ENCODE measurements around the gene RNF44. TPM values are rescaled to one million over a fixed set of nuclear protein-coding genes. Genes with fewer than 3 reads are reported as not detected.

The RNF44 gene
- total and polyA plus RNA-seq, 2 of the 13 experiments (the other 11 are each of a cell fraction or from before 2014, with no cell fraction given), result 9.2 to 16.8 TPM

DNA sequence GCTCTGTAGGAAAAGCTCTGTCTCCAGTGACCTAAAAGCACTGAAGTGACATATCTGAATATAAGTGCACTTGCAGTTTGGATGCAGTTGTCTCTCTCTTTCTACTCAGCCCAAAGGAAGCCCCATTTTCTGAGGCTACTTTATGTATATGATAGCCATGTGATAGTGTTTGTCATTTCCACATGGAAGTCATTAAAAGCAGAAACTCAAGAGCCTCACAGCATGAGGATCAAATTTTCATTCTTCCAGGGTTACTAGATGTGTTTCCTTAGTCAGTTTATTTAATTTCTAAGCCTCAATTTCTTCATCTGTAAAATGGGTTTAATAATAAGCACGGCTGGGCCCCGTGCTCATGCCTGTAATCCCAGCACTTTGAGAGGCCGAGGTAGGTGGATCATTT is 36.7 kb downstream of the RNF44 start:
- no peaks in the 10 kb centered on the region for H3K79me2 ChIP-seq (ENCODE audit: insufficient read depth, low read length)
- in situ Hi-C loops (cut with HindIII; ENCODE audit: extremely low pct_ligation_motif_present, low pct_unique_long_range_greater_than_20kb), result no loop called here
- ChIA-PET CTCF (ENCODE audit: low intra/inter-chr PET ratio, low total read pairs) (no interaction called here), POLR2A (interaction anchor here (1.0 kb wide), 1 partner anchor 18 kb away, joined by 3 read pairs; no protein-coding TSS in a partner anchor)
- no peak for TF ChIP-seq ZNF549 (CRISPR knock-in tag; IDR thresholded peaks at IDR 0.05)
- TF ChIP-seq ZNF629 (CRISPR knock-in tag; conservative IDR thresholded peaks at IDR 0.05), result peak; percentile 66
- no peak overlapping the region for H2AFZ ChIP-seq (ENCODE audit: low read length)
- BruUV-seq (replicated peaks), result no TSS peak
- FAIRE-seq, result no peak
- no peak overlapping the region for H3K4me2 ChIP-seq (ENCODE audit: low read depth, low read length)
- peaks cover 19 to 76% of the 10 kb centered on the region in 2 experiments for H3K36me3 ChIP-seq (replicated peaks in 1 of 2; ENCODE audit: control insufficient read depth in 1 of 2, insufficient read depth in 2 of 2, low read length in 2 of 2)
- H4K20me1 ChIP-seq (ENCODE audit: insufficient read depth, low read length), result no peaks in the 10 kb centered on the region
- H3K4me1 ChIP-seq (ENCODE audit: insufficient read depth, low read length), result no peaks in the 10 kb centered on the region
- H3K27me3 ChIP-seq (ENCODE audit: control insufficient read depth in 1 of 2, insufficient read depth in 2 of 2, low read length in 2 of 2), result no peaks in the 10 kb centered on the region
- H3K27ac ChIP-seq (ENCODE audit: extremely low read length, insufficient read depth, low read length), result no peak overlapping the region
- no peak overlapping the region for H3K9ac ChIP-seq (ENCODE audit: insufficient read depth, low read depth, low read length)
- intact Hi-C loops (cut with micrococcal nuclease; ENCODE audit: unreplicated experiment), result no loop called here
- H3K4me3 ChIP-seq (replicated peaks in 1 of 3; ENCODE audit: insufficient read depth in 1 of 3, low read depth in 2 of 3, low read length in 3 of 3), result no peak overlapping the region
- H3K9me3 ChIP-seq (ENCODE audit: low read length), result no peaks in the 10 kb centered on the region
- no peak for DNase-seq (ENCODE audit: low spot score)
- ATAC-seq, result no peak
- WGBS (ENCODE audit: low lambda C conversion rate), result 98% methylated on average over 3 of the region's 3 CpGs

DNA sequence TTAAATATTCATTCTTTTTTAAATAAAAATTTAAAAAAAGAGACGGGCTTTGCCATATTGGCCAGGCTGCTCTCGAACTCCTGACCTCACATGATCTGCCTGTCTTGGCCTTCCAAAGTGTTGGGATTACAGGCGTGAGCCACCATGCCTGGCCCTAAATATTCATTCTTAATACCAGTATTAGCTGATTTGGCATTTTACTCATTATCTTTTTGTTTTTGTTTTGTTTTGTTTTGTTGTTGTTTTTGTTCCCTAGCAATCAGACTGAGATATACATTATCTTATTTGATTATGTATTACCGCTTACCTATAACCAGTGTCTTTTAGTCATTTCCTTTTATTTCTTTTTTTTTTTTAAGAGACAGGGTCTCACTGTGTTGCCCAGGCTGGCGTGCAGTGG is 37.9 kb downstream of the RNF44 start:
- BruUV-seq (replicated peaks), result no TSS peak
- TF ChIP-seq ATM (IDR thresholded peaks at IDR 0.05; ENCODE audit: borderline replicate concordance), result no peak
- no peak for TF ChIP-seq ZNF33B (CRISPR knock-in tag; IDR thresholded peaks at IDR 0.05)
- no peak for TF ChIP-seq ZNF563 (CRISPR knock-in tag; IDR thresholded peaks at IDR 0.05)
- peak; percentile 45; the same call in 1 of the 2 replicates for TF ChIP-seq MAFF (IDR thresholded peaks at IDR 0.05; ENCODE audit: low read depth, low read length)
- TF ChIP-seq MAFK (conservative IDR thresholded peaks at IDR 0.05 in 1 of 2, IDR thresholded peaks at IDR 0.05 in 1 of 2; ENCODE audit: low read length in 2 of 2), result peak; percentile 17 to 52; a peak in 3 of 4 replicates
- H3K9ac ChIP-seq (ENCODE audit: insufficient read depth, low read depth, low read length), result no peak overlapping the region
- H2AFZ ChIP-seq (ENCODE audit: low read length), result no peak overlapping the region
- FAIRE-seq, result no peak
- ChIA-PET CTCF (ENCODE audit: low intra/inter-chr PET ratio, low total read pairs) (no interaction called here), POLR2A (no interaction called here)
- intact Hi-C loops (cut with micrococcal nuclease; ENCODE audit: unreplicated experiment) (no loop called here), in situ Hi-C loops (cut with HindIII; ENCODE audit: extremely low pct_ligation_motif_present, low pct_unique_long_range_greater_than_20kb) (no loop called here)
- H3K9me3 ChIP-seq (ENCODE audit: low read length), result no peaks in the 10 kb centered on the region
- no peak overlapping the region for H3K4me2 ChIP-seq (ENCODE audit: low read depth, low read length)
- ATAC-seq, result no peak
- H3K27ac ChIP-seq (ENCODE audit: extremely low read length, insufficient read depth, low read length), result no peak overlapping the region
- no peaks in the 10 kb centered on the region for H3K4me1 ChIP-seq (ENCODE audit: insufficient read depth, low read length)
- 95% methylated on average over 5 of the region's 5 CpGs for WGBS (ENCODE audit: low lambda C conversion rate)
- H4K20me1 ChIP-seq (ENCODE audit: insufficient read depth, low read length), result no peaks in the 10 kb centered on the region
- H3K27me3 ChIP-seq (ENCODE audit: control insufficient read depth in 1 of 2, insufficient read depth in 2 of 2, low read length in 2 of 2), result no peaks in the 10 kb centered on the region
- no peaks in the 10 kb centered on the region for H3K79me2 ChIP-seq (ENCODE audit: insufficient read depth, low read length)
- no peak for DNase-seq (ENCODE audit: low spot score)
- H3K36me3 ChIP-seq (replicated peaks in 1 of 2; ENCODE audit: control insufficient read depth in 1 of 2, insufficient read depth in 2 of 2, low read length in 2 of 2), result peaks cover 22 to 73% of the 10 kb centered on the region in 2 experiments
- no peak overlapping the region for H3K4me3 ChIP-seq (replicated peaks in 1 of 3; ENCODE audit: insufficient read depth in 1 of 3, low read depth in 2 of 3, low read length in 3 of 3)

All from HepG2 (cell line).